ENCODE results near the gene HMGB2. TPM values are rescaled to one million over a fixed set of nuclear protein-coding genes. Genes with fewer than 3 reads are reported as not detected.

Gene HMGB2
- total RNA-seq, 1 experiment from 2014 or later = 278 TPM

- peak overlapping the region in 1 of 3 experiments; percentile 56; a peak in 2 of 7 replicates for H3K27ac Mint-ChIP-seq
- peaks cover 6 to 21% (median 15%) of the 10 kb centered on the region in 3 experiments; a peak in 6 of 7 replicates for H3K36me3 Mint-ChIP-seq (ENCODE audit: insufficient read depth in 1 of 3, low read depth in 3 of 3)
- H3K4me3 Mint-ChIP-seq = no peak overlapping the region
- Histone ChIP-seq H2AFZ (ENCODE audit: low read length) (no peak overlapping the region), H3K4me1 (ENCODE audit: insufficient read depth, low read length) (0 out of 2 replicates have a peak, but pooled peaks cover 2% of the 10 kb centered on the region), H3T11ph (ENCODE audit: low read length) (no peak overlapping the region), H3K27me3 (ENCODE audit: insufficient read depth, low read length) (no peaks in the 10 kb centered on the region), H2BK12ac (ENCODE audit: insufficient read length, low read depth, low read length) (no peak overlapping the region), H2BK120ac (ENCODE audit: low read depth, low read length, poor library complexity, severe bottlenecking) (no peak overlapping the region), H4K8ac (replicated peaks; ENCODE audit: insufficient read length, low read depth, low read length) (no peak overlapping the region), H4K91ac (ENCODE audit: insufficient read length, low read depth, low read length) (no peak overlapping the region), H3K4me2 (ENCODE audit: insufficient read depth, insufficient read length, low read length) (peak overlapping the region; percentile 6), H3K56ac (ENCODE audit: insufficient read length, low read depth, low read length) (no peak overlapping the region), H3K23me2 (ENCODE audit: insufficient read length, low read depth, low read length, poor library complexity, severe bottlenecking) (no peaks in the 10 kb centered on the region), H4K20me1 (ENCODE audit: control insufficient read depth, insufficient read depth, insufficient read length) (no peaks in the 10 kb centered on the region), H3K79me1 (ENCODE audit: insufficient read depth, low read depth, low read length, poor library complexity, severe bottlenecking) (no peaks in the 10 kb centered on the region), H3K4ac (ENCODE audit: low read depth, low read length) (no peak overlapping the region), H2BK15ac (ENCODE audit: low read depth, low read length) (no peak overlapping the region), H3K23ac (ENCODE audit: insufficient read length, low read depth, low read length) (no peak overlapping the region), H2BK20ac (ENCODE audit: low read depth, low read length, poor library complexity, severe bottlenecking) (no peak overlapping the region), H3K14ac (ENCODE audit: insufficient read depth, low read length) (no peak overlapping the region), H3K9ac (ENCODE audit: extremely low read depth, insufficient read length, low read length) (no peak overlapping the region), H2BK5ac (ENCODE audit: insufficient read length, low read length) (no peak overlapping the region), H3K79me2 (ENCODE audit: insufficient read depth, low read length) (0 out of 2 replicates have a peak, but pooled peaks cover 2% of the 10 kb centered on the region), H2AK5ac (ENCODE audit: insufficient read length, low read length) (no peak overlapping the region), H3K18ac (ENCODE audit: insufficient read length, low read depth, low read length) (no peak overlapping the region), H3K9me3 (ENCODE audit: control insufficient read depth, low read depth, low read length) (no peaks in the 10 kb centered on the region), H4K5ac (ENCODE audit: insufficient read length, low read depth, low read length) (no peak overlapping the region), H3K27ac (ENCODE audit: insufficient read length, low read depth, low read length) (no peak overlapping the region)
- peaks cover 18 to 24% of the 10 kb centered on the region in 2 experiments for H3K4me1 Mint-ChIP-seq
- DNase-seq = no peak
- no peak for TF ChIP-seq CTCF (conservative IDR thresholded peaks at IDR 0.05)
- H3K27me3 Mint-ChIP-seq (ENCODE audit: low read depth) = no peaks in the 10 kb centered on the region
- no peaks in the 10 kb centered on the region for H3K9me3 Mint-ChIP-seq
These were observed 15.9 kb downstream of the HMGB2 start for GRCh38 chr4:173318240-173318639.

Data from H9 (cell line).